Tibial nerve (tissue), 4 donors: ENCODE data around the gene LRIT3. TPM values are rescaled to one million over a fixed set of nuclear protein-coding genes. Genes with fewer than 3 reads are reported as not detected.

Experiments
- DNase-seq, 2 donors: peaks; one replicate each; pipeline ENCODE4 v3.0.0-alpha.2; 2019; ENCODE audit warnings: low spot score in 2 of 2
- H3K27ac ChIP-seq, 4 donors: fragments of 200-600 bp; sonication (generic) in 3 of 4; one replicate each; pipeline ENCODE4 v1.5.1; 2017 to 2019; ENCODE audit warnings: mild to moderate bottlenecking in 1 of 4
- H3K27me3 ChIP-seq, 2 donors: fragments of 200-600 bp; sonication (generic) in 1 of 2; one replicate each; pipeline versions ENCODE4 v1.5.1 to v1.6.0; 2017 to 2019
- H3K36me3 ChIP-seq, 3 donors: fragments of 200-600 bp; sonication (generic); one replicate each; pipeline ENCODE4 v1.5.1; 2018 to 2019
- H3K4me1 ChIP-seq, 4 donors: fragments of 200-600 bp; sonication (generic) in 3 of 4; one replicate each; pipeline ENCODE4 v1.5.1; 2017 to 2019
- H3K4me3 ChIP-seq, 4 donors: fragments of 200-600 bp; sonication (generic) in 3 of 4; one replicate each; pipeline ENCODE4 v1.5.1; 2017 to 2019; ENCODE audit warnings: mild to moderate bottlenecking in 1 of 4, moderate library complexity in 1 of 4
- H3K9me3 ChIP-seq, 4 donors: fragments of 200-600 bp; sonication (generic) in 3 of 4; one replicate each; pipeline ENCODE4 v1.5.1; 2017 to 2019
- CTCF ChIP-seq, 5 experiments: fragments of 200-600 bp in 3 of 5; fragments of 450-650 bp in 2 of 5; sonication (generic) in 3 of 5; IDR thresholded peaks; one replicate each; pipeline ENCODE4 v1.5.1; 2016 to 2019; ENCODE audit warnings: antibody characterized with exemption in 5 of 5, mild to moderate bottlenecking in 3 of 5, moderate library complexity in 2 of 5
- EP300 ChIP-seq, 2 donors: sonication (generic); formaldehyde crosslinking; IDR thresholded peaks; one replicate each; pipeline ENCODE4 v1.6.1; 2017; ENCODE audit warnings: antibody characterized with exemption in 2 of 2, mild to moderate bottlenecking in 1 of 2
- POLR2A ChIP-seq, 2 donors: fragments of 450-650 bp; IDR thresholded peaks; one replicate each; pipeline ENCODE4 v1.6.1; 2017; ENCODE audit warnings: antibody characterized with exemption in 2 of 2, mild to moderate bottlenecking in 2 of 2, moderate library complexity in 2 of 2
- WGBS, 2 donors: methylation state at CpG; one replicate each; pipeline ENCODE4 v1.1.5; 2018; 5-methylcytosine and 5-hydroxymethylcytosine counted together
- total RNA-seq, 4 donors: library from RNA; depleted of rRNA; stranded (reverse); fragments of >200 nt; gene quantifications; one replicate each; pipeline ENCODE4 v1.1.0, GENCODE V29; 2016

Gene LRIT3
- total RNA-seq, 4 donors from 2014 or later = 0.21 to 0.60 (median 0.51) TPM

DNA sequence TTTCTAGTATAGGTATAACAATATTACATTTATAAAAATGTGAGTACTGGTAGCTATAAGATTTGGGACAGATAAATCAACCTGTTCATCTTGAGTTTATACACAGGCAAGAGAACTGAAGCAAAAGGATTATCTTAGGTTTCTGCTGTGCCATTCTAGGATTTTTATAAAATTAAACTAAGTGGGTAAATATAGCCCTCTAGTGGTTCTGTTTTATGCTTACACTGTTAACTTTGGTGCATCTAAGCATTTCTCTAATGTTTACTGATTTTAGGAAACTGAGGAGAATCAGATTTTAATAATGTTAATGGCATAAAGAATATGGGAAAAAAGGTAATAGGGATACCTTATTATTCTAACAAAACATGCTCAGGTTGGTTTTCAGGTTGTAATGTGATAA is 21.2 kb upstream of the LRIT3 start:
- Histone ChIP-seq H3K27ac (no peak overlapping the region), H3K4me1 (no peaks in the 10 kb centered on the region), H3K9me3 (no peaks in the 10 kb centered on the region), H3K27me3 (no peaks in the 10 kb centered on the region), H3K4me3 (no peak overlapping the region), H3K36me3 (peaks cover 0 to 40% (median 4%) of the 10 kb centered on the region in 3 donors)
- TF ChIP-seq CTCF (IDR thresholded peaks at IDR 0.05) (peak; percentile 34 to 45 (median 38)), EP300 (IDR thresholded peaks at IDR 0.05) (no peak)
- DNase-seq = no peak

- no peak for DNase-seq
- Histone ChIP-seq H3K4me1 (no peaks in the 10 kb centered on the region), H3K36me3 (peaks cover 0 to 35% (median 2%) of the 10 kb centered on the region in 3 donors), H3K27me3 (no peaks in the 10 kb centered on the region), H3K27ac (no peak within 1 kb of the TSS), H3K9me3 (no peaks in the 10 kb centered on the region), H3K4me3 (no peak within 1 kb of the TSS)
- TF ChIP-seq POLR2A (IDR thresholded peaks at IDR 0.05) = no peak
- no peak for TF ChIP-seq EP300 (IDR thresholded peaks at IDR 0.05)
- TF ChIP-seq CTCF (IDR thresholded peaks at IDR 0.05) = no peak
- WGBS, 2 donors = 88 to 98% methylated on average over 2 of the region's 2 CpGs
Observed at GRCh38 chr4:109827672-109828071, 20.2 kb upstream of the LRIT3 start, which contains the start of gene RRH. RRH (plus strand) TSS chr4:109827972; CDS start chr4:109828028, 56 bp downstream.

DNA sequence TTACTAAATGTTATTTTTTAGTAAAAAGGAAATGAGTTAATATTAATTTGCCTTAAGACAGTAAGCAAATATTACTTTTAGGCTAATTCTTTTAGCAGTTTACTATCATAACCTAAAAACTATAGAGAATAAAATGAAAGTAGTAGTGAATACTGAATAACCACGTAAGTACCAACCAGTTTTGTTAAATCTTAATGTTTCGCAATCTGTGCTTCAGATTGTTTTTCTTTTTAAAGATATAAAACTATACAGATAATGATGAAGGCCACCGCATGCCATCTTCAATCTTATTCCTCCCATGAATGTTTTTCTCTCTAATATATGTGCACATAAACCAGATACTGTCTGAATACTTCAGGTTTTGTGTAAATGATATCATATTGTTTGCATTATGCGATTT is 14.2 kb upstream of the LRIT3 start:
- Histone ChIP-seq H3K27me3 (no peaks in the 10 kb centered on the region), H3K4me3 (no peak overlapping the region), H3K27ac (no peak overlapping the region), H3K4me1 (no peaks in the 10 kb centered on the region), H3K36me3 (peaks cover 0 to 5% (median 0%) of the 10 kb centered on the region in 3 donors), H3K9me3 (no peaks in the 10 kb centered on the region)
- 96% methylated on average over 4 of the region's 4 CpGs for WGBS, 2 donors
- no peak for TF ChIP-seq EP300 (IDR thresholded peaks at IDR 0.05)
- no peak for TF ChIP-seq POLR2A (IDR thresholded peaks at IDR 0.05)
- no peak for TF ChIP-seq CTCF (IDR thresholded peaks at IDR 0.05)
- no peak for DNase-seq

- no peaks in the 10 kb centered on the region for H3K9me3 ChIP-seq
- H3K27ac ChIP-seq = no peak overlapping the region
- DNase-seq = no peak
- H3K27me3 ChIP-seq = no peaks in the 10 kb centered on the region
- 93 to 96% methylated on average over 3 of the region's 3 CpGs for WGBS, 2 donors
- H3K4me3 ChIP-seq = no peak overlapping the region
- H3K36me3 ChIP-seq = peaks cover 0 to 14% (median 4%) of the 10 kb centered on the region in 3 donors
- TF ChIP-seq CTCF (IDR thresholded peaks at IDR 0.05) (no peak), POLR2A (IDR thresholded peaks at IDR 0.05) (no peak)
- no peaks in the 10 kb centered on the region for H3K4me1 ChIP-seq
Observed at GRCh38 chr4:109836985-109837384, 10.9 kb upstream of the LRIT3 start.

DNA sequence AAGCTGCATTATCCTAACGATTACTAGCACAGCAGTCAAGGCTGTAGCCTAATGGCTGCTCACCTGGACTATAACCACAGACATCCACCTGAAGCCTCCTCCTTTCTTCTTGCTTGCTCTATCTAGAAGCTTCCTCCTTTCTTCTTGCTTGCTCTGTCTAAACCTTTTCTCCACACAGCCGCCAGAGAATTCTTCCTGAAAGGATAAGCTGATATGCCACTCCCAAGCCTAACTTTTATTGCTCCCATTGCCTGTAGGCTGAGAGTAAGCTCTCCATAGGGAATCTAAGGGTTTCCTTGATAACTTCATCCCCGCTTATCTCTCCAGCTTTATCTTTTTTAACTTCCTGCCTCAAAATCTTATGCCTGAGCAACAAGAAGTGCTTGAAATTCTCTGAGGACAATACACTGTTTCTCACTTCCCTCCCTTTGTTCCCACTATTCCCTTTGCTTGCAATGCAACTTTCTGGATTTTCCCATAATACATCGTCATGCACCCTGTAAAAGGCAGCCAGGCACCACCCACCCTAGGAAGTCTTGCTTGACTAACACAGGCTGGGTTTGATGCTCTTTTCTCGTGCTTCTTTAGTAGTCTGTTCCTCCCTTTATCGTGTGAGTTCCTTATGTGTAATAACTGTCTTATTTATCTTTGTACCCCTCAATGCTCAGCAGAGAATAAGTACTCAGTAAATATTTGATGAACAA is 1.4 kb upstream of the LRIT3 start:
- DNase-seq = no peak
- no peaks in the 10 kb centered on the region for H3K4me1 ChIP-seq
- H3K36me3 ChIP-seq = peaks cover 0 to 17% (median 0%) of the 10 kb centered on the region in 3 donors
- no peaks in the 10 kb centered on the region for H3K9me3 ChIP-seq
- 44 to 47% methylated on average over 6 of the region's 6 CpGs for WGBS, 2 donors
- no peak overlapping the region for H3K4me3 ChIP-seq
- no peak overlapping the region for H3K27ac ChIP-seq
- no peak for TF ChIP-seq POLR2A (IDR thresholded peaks at IDR 0.05)
- no peak for TF ChIP-seq EP300 (IDR thresholded peaks at IDR 0.05)
- no peak for TF ChIP-seq CTCF (IDR thresholded peaks at IDR 0.05)
- H3K27me3 ChIP-seq = no peaks in the 10 kb centered on the region
